Measurements from ENCODE around the gene POU4F3.

DNA sequence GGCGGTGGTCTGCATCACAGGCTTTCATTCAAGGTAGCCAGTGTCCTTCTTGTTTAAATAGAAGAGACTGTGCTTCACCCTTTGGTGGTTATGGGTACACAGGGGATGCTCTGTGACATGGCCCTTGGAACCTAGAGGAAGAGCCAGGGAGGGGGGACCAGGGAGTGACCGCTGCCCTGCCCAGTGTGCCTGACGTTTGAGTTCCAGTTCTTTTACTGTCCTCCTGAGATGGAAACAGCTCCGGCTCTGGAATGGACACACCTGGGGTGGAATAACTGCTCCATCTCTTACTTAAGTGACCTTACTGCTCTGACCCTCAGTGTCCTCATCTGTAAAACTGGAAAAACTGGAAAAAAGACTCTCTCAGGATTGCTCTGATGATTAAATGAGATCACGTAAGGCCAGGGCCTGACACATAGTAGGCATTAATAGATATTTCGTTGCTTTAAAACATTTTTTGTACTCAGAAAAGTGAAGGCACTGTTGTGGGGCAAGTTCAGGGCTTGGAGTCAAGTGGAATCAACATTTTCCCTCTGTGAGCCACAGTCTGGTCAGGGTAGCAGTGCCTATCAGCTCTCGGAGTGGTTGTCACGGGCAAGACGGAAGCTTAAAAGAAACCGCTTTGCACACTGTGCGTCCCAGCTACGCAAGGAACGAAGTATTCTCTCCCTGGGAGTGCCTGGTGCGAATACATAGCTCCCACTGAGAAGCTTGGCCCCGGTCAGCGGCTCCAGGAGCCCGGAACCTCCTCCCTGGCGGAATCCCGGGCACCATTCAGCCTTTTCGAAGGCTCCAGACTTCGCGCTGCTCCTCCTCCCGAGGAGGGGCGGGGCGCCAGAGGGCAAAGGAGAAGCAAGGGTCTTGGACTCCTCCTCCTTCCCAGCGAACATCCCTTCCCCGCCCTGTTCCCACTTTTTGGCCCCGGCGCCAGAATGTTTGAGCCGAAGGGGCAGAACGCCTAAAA lies 5.8 kb downstream of the POU4F3 start:
- TF ChIP-seq, protein P1, sequence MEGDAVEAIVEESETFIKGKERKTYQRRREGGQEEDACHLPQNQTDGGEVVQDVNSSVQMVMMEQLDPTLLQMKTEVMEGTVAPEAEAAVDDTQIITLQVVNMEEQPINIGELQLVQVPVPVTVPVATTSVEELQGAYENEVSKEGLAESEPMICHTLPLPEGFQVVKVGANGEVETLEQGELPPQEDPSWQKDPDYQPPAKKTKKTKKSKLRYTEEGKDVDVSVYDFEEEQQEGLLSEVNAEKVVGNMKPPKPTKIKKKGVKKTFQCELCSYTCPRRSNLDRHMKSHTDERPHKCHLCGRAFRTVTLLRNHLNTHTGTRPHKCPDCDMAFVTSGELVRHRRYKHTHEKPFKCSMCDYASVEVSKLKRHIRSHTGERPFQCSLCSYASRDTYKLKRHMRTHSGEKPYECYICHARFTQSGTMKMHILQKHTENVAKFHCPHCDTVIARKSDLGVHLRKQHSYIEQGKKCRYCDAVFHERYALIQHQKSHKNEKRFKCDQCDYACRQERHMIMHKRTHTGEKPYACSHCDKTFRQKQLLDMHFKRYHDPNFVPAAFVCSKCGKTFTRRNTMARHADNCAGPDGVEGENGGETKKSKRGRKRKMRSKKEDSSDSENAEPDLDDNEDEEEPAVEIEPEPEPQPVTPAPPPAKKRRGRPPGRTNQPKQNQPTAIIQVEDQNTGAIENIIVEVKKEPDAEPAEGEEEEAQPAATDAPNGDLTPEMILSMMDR (IDR thresholded peaks at IDR 0.05) = no peak
- no peak for TF ChIP-seq POLR2A (IDR thresholded peaks at IDR 0.05)
